ENCODE results near the gene MYH7.

DNA sequence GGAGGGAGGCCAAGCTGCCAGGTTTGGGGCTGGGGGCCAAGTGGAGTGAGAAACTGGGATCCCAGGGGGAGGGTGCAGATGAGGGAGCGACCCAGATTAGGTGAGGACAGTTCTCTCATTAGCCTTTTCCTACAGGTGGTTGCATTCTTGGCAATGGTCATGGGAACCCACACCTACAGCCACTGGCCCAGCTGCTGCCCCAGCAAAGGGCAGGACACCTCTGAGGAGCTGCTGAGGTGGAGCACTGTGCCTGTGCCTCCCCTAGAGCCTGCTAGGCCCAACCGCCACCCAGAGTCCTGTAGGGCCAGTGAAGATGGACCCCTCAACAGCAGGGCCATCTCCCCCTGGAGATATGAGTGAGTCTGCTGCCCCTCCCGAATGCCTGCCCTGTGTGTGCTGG, 62.4 kb downstream of the MYH7 start:
- TF ChIP-seq, protein P1, sequence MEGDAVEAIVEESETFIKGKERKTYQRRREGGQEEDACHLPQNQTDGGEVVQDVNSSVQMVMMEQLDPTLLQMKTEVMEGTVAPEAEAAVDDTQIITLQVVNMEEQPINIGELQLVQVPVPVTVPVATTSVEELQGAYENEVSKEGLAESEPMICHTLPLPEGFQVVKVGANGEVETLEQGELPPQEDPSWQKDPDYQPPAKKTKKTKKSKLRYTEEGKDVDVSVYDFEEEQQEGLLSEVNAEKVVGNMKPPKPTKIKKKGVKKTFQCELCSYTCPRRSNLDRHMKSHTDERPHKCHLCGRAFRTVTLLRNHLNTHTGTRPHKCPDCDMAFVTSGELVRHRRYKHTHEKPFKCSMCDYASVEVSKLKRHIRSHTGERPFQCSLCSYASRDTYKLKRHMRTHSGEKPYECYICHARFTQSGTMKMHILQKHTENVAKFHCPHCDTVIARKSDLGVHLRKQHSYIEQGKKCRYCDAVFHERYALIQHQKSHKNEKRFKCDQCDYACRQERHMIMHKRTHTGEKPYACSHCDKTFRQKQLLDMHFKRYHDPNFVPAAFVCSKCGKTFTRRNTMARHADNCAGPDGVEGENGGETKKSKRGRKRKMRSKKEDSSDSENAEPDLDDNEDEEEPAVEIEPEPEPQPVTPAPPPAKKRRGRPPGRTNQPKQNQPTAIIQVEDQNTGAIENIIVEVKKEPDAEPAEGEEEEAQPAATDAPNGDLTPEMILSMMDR (IDR thresholded peaks at IDR 0.05): no peak
- no peak for TF ChIP-seq CREM (CRISPR knock-in tag; IDR thresholded peaks at IDR 0.05)
- TF ChIP-seq, protein P2, sequence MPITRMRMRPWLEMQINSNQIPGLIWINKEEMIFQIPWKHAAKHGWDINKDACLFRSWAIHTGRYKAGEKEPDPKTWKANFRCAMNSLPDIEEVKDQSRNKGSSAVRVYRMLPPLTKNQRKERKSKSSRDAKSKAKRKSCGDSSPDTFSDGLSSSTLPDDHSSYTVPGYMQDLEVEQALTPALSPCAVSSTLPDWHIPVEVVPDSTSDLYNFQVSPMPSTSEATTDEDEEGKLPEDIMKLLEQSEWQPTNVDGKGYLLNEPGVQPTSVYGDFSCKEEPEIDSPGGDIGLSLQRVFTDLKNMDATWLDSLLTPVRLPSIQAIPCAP (CRISPR knock-in tag; IDR thresholded peaks at IDR 0.05): no peak
- TF ChIP-seq HMGA2 (CRISPR knock-in tag; IDR thresholded peaks at IDR 0.05): no peak
- TF ChIP-seq ZNF263 (CRISPR knock-in tag; IDR thresholded peaks at IDR 0.05; ENCODE audit: low read depth): no peak
- TF ChIP-seq, protein P3, sequence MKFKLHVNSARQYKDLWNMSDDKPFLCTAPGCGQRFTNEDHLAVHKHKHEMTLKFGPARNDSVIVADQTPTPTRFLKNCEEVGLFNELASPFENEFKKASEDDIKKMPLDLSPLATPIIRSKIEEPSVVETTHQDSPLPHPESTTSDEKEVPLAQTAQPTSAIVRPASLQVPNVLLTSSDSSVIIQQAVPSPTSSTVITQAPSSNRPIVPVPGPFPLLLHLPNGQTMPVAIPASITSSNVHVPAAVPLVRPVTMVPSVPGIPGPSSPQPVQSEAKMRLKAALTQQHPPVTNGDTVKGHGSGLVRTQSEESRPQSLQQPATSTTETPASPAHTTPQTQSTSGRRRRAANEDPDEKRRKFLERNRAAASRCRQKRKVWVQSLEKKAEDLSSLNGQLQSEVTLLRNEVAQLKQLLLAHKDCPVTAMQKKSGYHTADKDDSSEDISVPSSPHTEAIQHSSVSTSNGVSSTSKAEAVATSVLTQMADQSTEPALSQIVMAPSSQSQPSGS (CRISPR knock-in tag; IDR thresholded peaks at IDR 0.05; ENCODE audit: borderline replicate concordance, low read depth): no peak
- no peak for TF ChIP-seq NR3C1 (CRISPR knock-in tag; conservative IDR thresholded peaks at IDR 0.05; ENCODE audit: low read depth)

All from WTC11 (cell line).